ENCODE measurements around the gene DNAH17.

GRCh38 chr17:78530675-78531074, 46.5 kb downstream of the DNAH17 start:
- no peak for TF ChIP-seq POLR2AphosphoS5 (IDR thresholded peaks at IDR 0.05; ENCODE audit: low read depth, low read length)
- no peak for TF ChIP-seq ZNF609 (CRISPR knock-in tag; IDR thresholded peaks at IDR 0.05; ENCODE audit: borderline replicate concordance)
- TF ChIP-seq ZFP1 (CRISPR knock-in tag; IDR thresholded peaks at IDR 0.05), result no peak
- no peak for TF ChIP-seq CTCF (CRISPR knock-in tag; IDR thresholded peaks at IDR 0.05)
- no peak for TF ChIP-seq ZNF558 (CRISPR knock-in tag; IDR thresholded peaks at IDR 0.05; ENCODE audit: borderline replicate concordance)
- no peak for TF ChIP-seq ETS1 (CRISPR knock-in tag; IDR thresholded peaks at IDR 0.05)
- no peak for TF ChIP-seq HDAC2 (CRISPR knock-in tag; IDR thresholded peaks at IDR 0.05)
- TF ChIP-seq FOXM1 (CRISPR knock-in tag; IDR thresholded peaks at IDR 0.05), result no peak
- no peak for TF ChIP-seq ZNF776 (CRISPR knock-in tag; IDR thresholded peaks at IDR 0.05)
- no peak for TF ChIP-seq ZNF766 (CRISPR knock-in tag; IDR thresholded peaks at IDR 0.05; ENCODE audit: borderline replicate concordance)
- no peak for TF ChIP-seq ZBTB7A (CRISPR knock-in tag; IDR thresholded peaks at IDR 0.05)

All from HepG2 (cell line).